Astrocyte (in vitro differentiated cells and primary cell): ENCODE measurements around the gene ABI1.

Experiments
- CTCF ChIP-seq: IDR thresholded peaks from 2 replicates; pipeline ENCODE4 v1.5.1; 2011; ENCODE audit warnings: low read depth, mild to moderate bottlenecking, inconsistent platforms, low read length, moderate library complexity; ENCODE audit not compliant: insufficient read depth
- EZH2 ChIP-seq: IDR thresholded peaks from 2 replicates; pipeline ENCODE4 v1.6.1; 2012; ENCODE audit warnings: mild to moderate bottlenecking, low read length, inconsistent platforms; ENCODE audit not compliant: insufficient read depth

GRCh38 chr10:26696786-26697162, 164.0 kb downstream of the ABI1 start:
- TF ChIP-seq CTCF: no peak
- TF ChIP-seq EZH2: no peak
